Esophagus mucosa (tissue), 1 donor: ENCODE data around the gene HDAC1. TPM values are rescaled to one million over a fixed set of nuclear protein-coding genes. Genes with fewer than 3 reads are reported as not detected.

Experiments
- ATAC-seq: fragments of 200-7000 bp; cut with Tn5 transposase; one replicate; pipeline ENCODE4 v1.9.1; 2020
- total RNA-seq: library from RNA; stranded (reverse); gene quantifications from one replicate; pipeline ENCODE4 v1.2.4, GENCODE V29; 2023
- donor health status: DM: yes; HTN: yes; CAD: no.

Gene HDAC1
- total RNA-seq, 1 donor from 2014 or later = 108 TPM

- no peak for ATAC-seq
Observed at GRCh38 chr1:32330558-32331151, 38.8 kb downstream of the HDAC1 start.

- ATAC-seq = no peak
Observed at GRCh38 chr1:32331549-32331948, 39.7 kb downstream of the HDAC1 start.

GRCh38 chr1:32332290-32333079 is 40.6 kb downstream of the HDAC1 start:
- ATAC-seq = peak; percentile 22

- ATAC-seq = no peak
Observed at GRCh38 chr1:32333251-32333963, 41.5 kb downstream of the HDAC1 start.

- ATAC-seq = no peak
Observed at GRCh38 chr1:32334274-32334861, 42.5 kb downstream of the HDAC1 start.

GRCh38 chr1:32334864-32335534 is 43.1 kb downstream of the HDAC1 start:
- peak; percentile 29 for ATAC-seq

- peak; percentile 2 for ATAC-seq
Observed at GRCh38 chr1:32335535-32335789, 43.6 kb downstream of the HDAC1 start.

GRCh38 chr1:32335790-32336590 is 44.1 kb downstream of the HDAC1 start, which contains the start of gene MARCKSL1:
Gene MARCKSL1, minus strand, starts transcription at chr1:32336233. Its CDS starts 200 bp downstream, at chr1:32336033.
- peak; percentile 55 for ATAC-seq

- no peak for ATAC-seq
Observed at GRCh38 chr1:32336591-32336932, 44.7 kb downstream of the HDAC1 start.

GRCh38 chr1:32336963-32337675 is 45.2 kb downstream of the HDAC1 start:
- ATAC-seq = peak; percentile 7

GRCh38 chr1:32337855-32338636 is 46.2 kb downstream of the HDAC1 start:
- no peak for ATAC-seq

- ATAC-seq = no peak
Observed at GRCh38 chr1:32338637-32339145, 46.8 kb downstream of the HDAC1 start.

GRCh38 chr1:32339363-32339978 is 47.6 kb downstream of the HDAC1 start:
- peak; percentile 27 for ATAC-seq

- no peak for ATAC-seq
Observed at GRCh38 chr1:32341186-32341757, 49.4 kb downstream of the HDAC1 start.

GRCh38 chr1:32341971-32342370 is 50.1 kb downstream of the HDAC1 start:
- peak; percentile 22 for ATAC-seq

- no peak for ATAC-seq
Observed at GRCh38 chr1:32342704-32343103, 50.8 kb downstream of the HDAC1 start.

- ATAC-seq = no peak
Observed at GRCh38 chr1:32345289-32345827, 53.5 kb downstream of the HDAC1 start.

GRCh38 chr1:32346532-32347157 is 54.8 kb downstream of the HDAC1 start:
- no peak for ATAC-seq
